H9 (cell line): ENCODE data around the gene TECTA. TPM values are rescaled to one million over a fixed set of nuclear protein-coding genes. Genes with fewer than 3 reads are reported as not detected.

Source experiments
- DNase-seq: peaks from one replicate; pipeline ENCODE4 v3.0.0-alpha.2; 2017
- H2AFZ ChIP-seq: one replicate; pipeline ENCODE4 v1.6.1; 2013; ENCODE audit warnings: mild to moderate bottlenecking, low read length, control low read depth, moderate library complexity
- H2AK5ac ChIP-seq: 2 replicates; pipeline ENCODE4 v1.6.1; 2013; ENCODE audit warnings: low read length, control low read depth, mixed read lengths; ENCODE audit not compliant: insufficient read length
- H2BK120ac ChIP-seq: one replicate; pipeline ENCODE4 v1.6.1; 2013; ENCODE audit warnings: low read depth, mild to moderate bottlenecking, low read length, control low read depth, inconsistent platforms; ENCODE audit not compliant: poor library complexity, severe bottlenecking
- H2BK12ac ChIP-seq: 2 replicates; pipeline ENCODE4 v1.6.1; 2013; ENCODE audit warnings: low read length, control low read depth, mixed read lengths, low read depth; ENCODE audit not compliant: insufficient read length
- H2BK15ac ChIP-seq: 2 replicates; pipeline ENCODE4 v1.6.1; 2013; ENCODE audit warnings: low read depth, low read length, control low read depth
- H2BK20ac ChIP-seq: one replicate; pipeline ENCODE4 v1.6.1; 2013; ENCODE audit warnings: low read depth, mild to moderate bottlenecking, low read length, control low read depth, inconsistent platforms; ENCODE audit not compliant: poor library complexity, severe bottlenecking
- H2BK5ac ChIP-seq: 2 replicates; pipeline ENCODE4 v1.6.1; 2013; ENCODE audit warnings: low read length, control low read depth, mixed read lengths; ENCODE audit not compliant: insufficient read length
- H3K14ac ChIP-seq: 2 replicates; pipeline ENCODE4 v1.6.1; 2013; ENCODE audit warnings: low read length, control low read depth; ENCODE audit not compliant: insufficient read depth
- H3K18ac ChIP-seq: 2 replicates; pipeline ENCODE4 v1.6.1; 2013; ENCODE audit warnings: low read depth, mild to moderate bottlenecking, mixed read lengths, low read length, control low read depth; ENCODE audit not compliant: insufficient read length
- H3K23ac ChIP-seq: 2 replicates; pipeline ENCODE4 v1.6.1; 2013; ENCODE audit warnings: low read length, control low read depth, mixed read lengths, low read depth; ENCODE audit not compliant: insufficient read length
- H3K23me2 ChIP-seq: 2 replicates; pipeline ENCODE4 v1.6.1; 2013; ENCODE audit warnings: low read depth, mild to moderate bottlenecking, mixed read lengths, low read length, control low read depth; ENCODE audit not compliant: insufficient read length, poor library complexity, severe bottlenecking
- H3K27ac ChIP-seq: 2 replicates; pipeline ENCODE4 v1.5.1; 2013; ENCODE audit warnings: low read length, control low read depth, mixed read lengths, low read depth; ENCODE audit not compliant: insufficient read length
- H3K27me3 ChIP-seq: 2 replicates; pipeline ENCODE4 v1.6.1; 2013; ENCODE audit warnings: low read length, control low read depth, inconsistent platforms; ENCODE audit not compliant: insufficient read depth
- H3K4ac ChIP-seq: 2 replicates; pipeline ENCODE4 v1.6.1; 2013; ENCODE audit warnings: low read depth, mild to moderate bottlenecking, control low read depth, inconsistent platforms, low read length, moderate library complexity
- H3K4me1 ChIP-seq: 2 replicates; pipeline ENCODE4 v1.6.1; 2013; ENCODE audit warnings: low read length, control low read depth, inconsistent platforms; ENCODE audit not compliant: insufficient read depth
- H3K4me2 ChIP-seq: 2 replicates; pipeline ENCODE4 v1.6.1; 2013; ENCODE audit warnings: low read length, control low read depth, mixed read lengths; ENCODE audit not compliant: insufficient read length, insufficient read depth
- H3K56ac ChIP-seq: 2 replicates; pipeline ENCODE4 v1.6.1; 2013; ENCODE audit warnings: low read depth, mild to moderate bottlenecking, mixed read lengths, low read length, control low read depth; ENCODE audit not compliant: insufficient read length
- H3K79me1 ChIP-seq: 2 replicates; pipeline ENCODE4 v1.6.1; 2013; ENCODE audit warnings: low read depth, mild to moderate bottlenecking, moderate library complexity, low read length, control low read depth, inconsistent platforms; ENCODE audit not compliant: insufficient read depth, poor library complexity, severe bottlenecking
- H3K79me2 ChIP-seq: 2 replicates; pipeline ENCODE4 v1.6.1; 2013; ENCODE audit warnings: low read length, control low read depth, inconsistent platforms; ENCODE audit not compliant: insufficient read depth
- H3K9ac ChIP-seq: 2 replicates; pipeline ENCODE4 v1.6.1; 2013; ENCODE audit warnings: low read length, control low read depth, mixed read lengths; ENCODE audit not compliant: insufficient read length; ENCODE audit errors: extremely low read depth
- H3K9me3 ChIP-seq: one replicate; pipeline ENCODE4 v1.6.1; 2013; ENCODE audit warnings: low read depth, low read length, inconsistent platforms; ENCODE audit not compliant: control insufficient read depth
- H3T11ph ChIP-seq: one replicate; pipeline ENCODE4 v1.6.1; 2013; ENCODE audit warnings: mild to moderate bottlenecking, low read length, control low read depth, inconsistent platforms
- H4K20me1 ChIP-seq: one replicate; pipeline ENCODE4 v1.6.1; 2013; ENCODE audit not compliant: control insufficient read depth, insufficient read length, insufficient read depth
- H4K5ac ChIP-seq: 2 replicates; pipeline ENCODE4 v1.6.1; 2013; ENCODE audit warnings: low read depth, mild to moderate bottlenecking, mixed read lengths, low read length, control low read depth; ENCODE audit not compliant: insufficient read length
- H4K8ac ChIP-seq: replicated peaks from 2 replicates; pipeline ENCODE4 v1.6.1; 2013; ENCODE audit warnings: low read length, control low read depth, mixed read lengths, low read depth; ENCODE audit not compliant: insufficient read length
- H4K91ac ChIP-seq: 2 replicates; pipeline ENCODE4 v1.6.1; 2013; ENCODE audit warnings: low read depth, mild to moderate bottlenecking, moderate library complexity, mixed read lengths, low read length, control low read depth; ENCODE audit not compliant: insufficient read length
- H3K27ac Mint-ChIP-seq, 3 experiments: 2 replicates in 2 of 3; 3 replicates in 1 of 3; pipeline ENCODE4 v1.8.0; 2020 to 2021; ENCODE audit warnings: mixed read lengths in 3 of 3, mild to moderate bottlenecking in 1 of 3, moderate library complexity in 1 of 3
- H3K27me3 Mint-ChIP-seq: 2 replicates; pipeline ENCODE4 v1.8.0; 2021; ENCODE audit warnings: low read depth, mild to moderate bottlenecking, moderate library complexity, mixed read lengths
- H3K36me3 Mint-ChIP-seq, 3 experiments: 2 replicates in 2 of 3; 3 replicates in 1 of 3; pipeline ENCODE4 v1.8.0; 2020 to 2021; ENCODE audit warnings: low read depth in 3 of 3, mixed read lengths in 3 of 3; ENCODE audit not compliant: insufficient read depth in 1 of 3
- H3K4me1 Mint-ChIP-seq, 2 experiments: 2 replicates each; pipeline ENCODE4 v1.8.0; 2020; ENCODE audit warnings: mixed read lengths in 2 of 2
- H3K4me3 Mint-ChIP-seq, 2 experiments: 2 replicates in 1 of 2; 3 replicates in 1 of 2; pipeline ENCODE4 v1.8.0; 2020 to 2021; ENCODE audit warnings: mild to moderate bottlenecking in 2 of 2, mixed read lengths in 2 of 2, moderate library complexity in 1 of 2
- H3K9me3 Mint-ChIP-seq, 2 experiments: 2 replicates in 1 of 2; 3 replicates in 1 of 2; pipeline ENCODE4 v1.8.0; 2020; ENCODE audit warnings: mild to moderate bottlenecking in 2 of 2, mixed read lengths in 2 of 2, moderate library complexity in 1 of 2
- CTCF ChIP-seq: fragments of 200-600 bp; sonication (generic); conservative IDR thresholded peaks from 3 replicates; pipeline ENCODE4 v1.8.0; 2021; ENCODE audit warnings: antibody characterized with exemption, mild to moderate bottlenecking
- WGBS: extraction: QIAGEN DNeasy Blood & Tissue Kit; methylation state at CpG from one replicate; pipeline ENCODE4 v1.1.7; 2013; ENCODE audit warnings: missing lambda C conversion rate, low lambda C conversion rate, mixed read lengths; ENCODE audit not compliant: insufficient read length; ENCODE audit errors: extremely low coverage; 5-methylcytosine and 5-hydroxymethylcytosine counted together
- total RNA-seq: library from RNA; stranded (reverse); gene quantifications from 2 replicates; pipeline ENCODE4 v1.2.1, GENCODE V29; 2021

TECTA gene
- total RNA-seq, 1 experiment from 2014 or later: 0.66 TPM

- Histone ChIP-seq H3K27ac (no peak overlapping the region), H2BK15ac (no peak overlapping the region), H3K9ac (no peak overlapping the region), H2BK120ac (no peak overlapping the region), H2BK20ac (no peak overlapping the region), H4K91ac (no peak overlapping the region), H3K79me1 (no peaks in the 10 kb centered on the region), H3K23me2 (no peaks in the 10 kb centered on the region), H3T11ph (no peak overlapping the region), H4K20me1 (no peaks in the 10 kb centered on the region), H4K5ac (no peak overlapping the region), H3K23ac (no peak overlapping the region), H2BK5ac (no peak overlapping the region), H2AK5ac (no peak overlapping the region), H3K27me3 (no peaks in the 10 kb centered on the region), H3K4ac (no peak overlapping the region), H3K4me1 (no peaks in the 10 kb centered on the region), H2BK12ac (no peak overlapping the region), H3K79me2 (no peaks in the 10 kb centered on the region), H3K9me3 (no peaks in the 10 kb centered on the region), H3K18ac (no peak overlapping the region), H3K14ac (no peak overlapping the region), H2AFZ (no peak overlapping the region), H4K8ac (no peak overlapping the region), H3K56ac (no peak overlapping the region), H3K4me2 (no peak overlapping the region)
- DNase-seq: no peak
- no peak for TF ChIP-seq CTCF
- no CpG with 5 or more reads among the region's 5 CpGs for WGBS
- no peak overlapping the region for H3K27ac Mint-ChIP-seq
- peaks cover 3% of the 10 kb centered on the region in 2 experiments; a peak in 2 of 4 replicates for H3K4me1 Mint-ChIP-seq
- no peak overlapping the region for H3K4me3 Mint-ChIP-seq
- no peaks in the 10 kb centered on the region for H3K9me3 Mint-ChIP-seq
- H3K36me3 Mint-ChIP-seq: no peaks in the 10 kb centered on the region
- H3K27me3 Mint-ChIP-seq: peaks cover 2% of the 10 kb centered on the region; the same call in 1 of the 2 replicates
Measured at GRCh38 chr11:121144723-121145122, 43.7 kb downstream of the TECTA start.
